ENCODE data around the gene SPATC1L. TPM values are rescaled to one million over a fixed set of nuclear protein-coding genes. Genes with fewer than 3 reads are reported as not detected.

SPATC1L gene
- total and polyA plus RNA-seq, 8 donors, result 5.0 to 17.7 (median 12.8) TPM

DNA sequence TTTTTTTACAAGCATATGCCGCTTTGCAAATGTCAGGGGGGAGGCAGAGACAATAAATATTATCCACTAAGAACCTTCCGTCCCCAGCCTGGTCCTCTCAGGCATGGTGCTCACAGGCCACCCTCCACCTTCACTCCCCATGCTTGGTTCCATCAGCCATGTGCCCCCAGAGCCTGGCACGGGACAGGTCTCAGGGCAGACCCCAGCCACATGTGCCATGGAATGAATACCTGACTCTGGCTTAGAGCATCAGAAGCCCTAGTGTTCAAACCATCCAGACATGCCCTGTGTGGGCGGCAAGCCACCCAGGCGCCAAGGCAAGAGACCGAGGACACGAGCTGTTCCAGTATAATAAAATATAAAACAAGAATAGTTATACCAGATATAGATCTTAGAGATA lies 39.0 kb upstream of the SPATC1L start:
- H3K27ac ChIP-seq, result no peak overlapping the region
- peaks cover 12 to 53% of the 10 kb centered on the region in 2 donors for H3K4me1 ChIP-seq
- H3K27me3 ChIP-seq, result no peaks in the 10 kb centered on the region
- ATAC-seq (no peak), DNase-seq (no peak)
- H3K36me3 ChIP-seq, result peaks cover 0 to 49% of the 10 kb centered on the region in 2 donors
- intact Hi-C loops (cut with DNase I), result no loop called here
- no peaks in the 10 kb centered on the region for H3K9me3 ChIP-seq
- H3K4me3 ChIP-seq, result no peak overlapping the region
- TF ChIP-seq, protein P1, sequence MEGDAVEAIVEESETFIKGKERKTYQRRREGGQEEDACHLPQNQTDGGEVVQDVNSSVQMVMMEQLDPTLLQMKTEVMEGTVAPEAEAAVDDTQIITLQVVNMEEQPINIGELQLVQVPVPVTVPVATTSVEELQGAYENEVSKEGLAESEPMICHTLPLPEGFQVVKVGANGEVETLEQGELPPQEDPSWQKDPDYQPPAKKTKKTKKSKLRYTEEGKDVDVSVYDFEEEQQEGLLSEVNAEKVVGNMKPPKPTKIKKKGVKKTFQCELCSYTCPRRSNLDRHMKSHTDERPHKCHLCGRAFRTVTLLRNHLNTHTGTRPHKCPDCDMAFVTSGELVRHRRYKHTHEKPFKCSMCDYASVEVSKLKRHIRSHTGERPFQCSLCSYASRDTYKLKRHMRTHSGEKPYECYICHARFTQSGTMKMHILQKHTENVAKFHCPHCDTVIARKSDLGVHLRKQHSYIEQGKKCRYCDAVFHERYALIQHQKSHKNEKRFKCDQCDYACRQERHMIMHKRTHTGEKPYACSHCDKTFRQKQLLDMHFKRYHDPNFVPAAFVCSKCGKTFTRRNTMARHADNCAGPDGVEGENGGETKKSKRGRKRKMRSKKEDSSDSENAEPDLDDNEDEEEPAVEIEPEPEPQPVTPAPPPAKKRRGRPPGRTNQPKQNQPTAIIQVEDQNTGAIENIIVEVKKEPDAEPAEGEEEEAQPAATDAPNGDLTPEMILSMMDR (IDR thresholded peaks at IDR 0.05), result no peak

DNA sequence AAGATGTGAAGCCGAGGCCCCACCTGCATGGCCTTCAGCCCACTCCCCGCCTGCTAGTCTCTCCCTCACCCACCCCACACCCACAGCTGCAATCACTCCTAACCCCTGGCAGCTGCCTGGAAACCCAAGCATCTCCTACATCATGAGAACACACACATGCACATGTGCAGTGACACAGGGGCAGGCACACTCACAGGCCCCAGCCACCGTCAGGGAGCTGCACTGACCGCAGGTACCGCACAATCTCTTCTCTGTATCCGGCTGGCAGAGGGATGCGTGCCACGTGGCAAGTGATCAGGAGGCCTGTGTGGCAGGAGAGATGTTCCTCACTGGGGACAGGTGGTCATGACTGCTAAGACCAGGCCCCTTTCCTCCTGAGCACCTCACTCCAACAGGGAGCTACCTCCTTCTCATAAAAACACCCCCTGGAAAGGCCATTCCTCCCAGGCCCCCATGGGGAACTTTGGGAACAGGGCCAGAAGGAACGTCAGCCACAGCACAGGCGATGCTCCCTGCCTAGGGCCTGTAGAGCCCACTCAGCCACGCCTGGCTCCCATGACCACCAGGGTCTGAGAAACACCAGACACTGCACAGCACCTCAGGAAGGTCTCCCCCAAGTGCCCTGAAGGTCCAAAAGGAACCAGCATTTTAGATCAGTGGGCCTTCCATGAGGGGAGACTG lies 38.3 kb upstream of the SPATC1L start:
- Histone ChIP-seq H3K9me3 (no peaks in the 10 kb centered on the region), H3K27me3 (no peaks in the 10 kb centered on the region), H3K4me3 (no peak overlapping the region), H3K36me3 (peaks cover 0 to 56% of the 10 kb centered on the region in 2 donors), H3K4me1 (peaks cover 12 to 46% of the 10 kb centered on the region in 2 donors), H3K27ac (no peak overlapping the region)
- ATAC-seq, result no peak
- TF ChIP-seq, protein P1 (IDR thresholded peaks at IDR 0.05), result no peak
- no peak for DNase-seq
- intact Hi-C loops (cut with DNase I), result no loop called here

DNA sequence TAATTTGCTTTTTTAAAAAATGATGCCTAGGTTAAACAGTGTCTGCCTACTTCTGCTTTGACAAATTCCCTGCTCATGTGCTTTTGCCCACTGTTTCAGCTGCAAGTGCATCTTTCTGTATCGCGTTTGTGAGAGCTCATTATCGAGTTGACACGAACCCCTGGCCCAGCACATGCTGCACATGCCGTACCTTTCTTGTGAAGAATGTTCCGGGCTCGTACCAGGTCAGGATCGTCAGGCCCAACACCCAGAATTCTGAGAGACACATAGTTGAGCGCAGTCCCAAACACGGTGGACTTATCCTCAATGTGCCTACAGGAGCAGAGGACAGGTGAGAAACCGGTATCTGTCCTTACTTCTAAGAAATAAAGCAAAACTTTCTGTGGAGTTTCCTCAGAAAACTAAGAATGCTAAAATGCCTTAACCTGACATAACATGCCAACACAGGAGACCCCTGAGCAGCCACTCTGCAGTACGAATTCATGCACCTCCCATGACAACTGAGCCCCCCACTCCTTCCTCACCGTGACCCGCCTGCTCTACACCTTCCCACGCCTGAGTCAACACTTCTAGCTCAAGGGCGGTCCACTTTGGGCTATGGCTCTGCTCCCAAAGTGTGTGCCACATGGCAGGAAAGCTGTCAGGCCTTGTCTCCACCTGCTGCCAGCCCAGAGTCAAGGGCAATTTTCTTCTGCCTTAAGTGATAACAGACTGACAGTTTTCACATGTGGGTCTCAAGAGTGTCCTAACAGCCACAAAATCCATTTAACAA lies 37.6 kb upstream of the SPATC1L start:
- TF ChIP-seq, protein P1 (IDR thresholded peaks at IDR 0.05), result no peak
- Histone ChIP-seq H3K9me3 (no peaks in the 10 kb centered on the region), H3K4me3 (no peak overlapping the region), H3K27ac (no peak overlapping the region), H3K4me1 (peaks cover 5 to 39% of the 10 kb centered on the region in 2 donors), H3K27me3 (no peaks in the 10 kb centered on the region), H3K36me3 (peaks cover 0 to 62% of the 10 kb centered on the region in 2 donors)
- intact Hi-C loops (cut with DNase I), result no loop called here
- ATAC-seq, result peak; percentile 47
- DNase-seq, result no peak

DNA sequence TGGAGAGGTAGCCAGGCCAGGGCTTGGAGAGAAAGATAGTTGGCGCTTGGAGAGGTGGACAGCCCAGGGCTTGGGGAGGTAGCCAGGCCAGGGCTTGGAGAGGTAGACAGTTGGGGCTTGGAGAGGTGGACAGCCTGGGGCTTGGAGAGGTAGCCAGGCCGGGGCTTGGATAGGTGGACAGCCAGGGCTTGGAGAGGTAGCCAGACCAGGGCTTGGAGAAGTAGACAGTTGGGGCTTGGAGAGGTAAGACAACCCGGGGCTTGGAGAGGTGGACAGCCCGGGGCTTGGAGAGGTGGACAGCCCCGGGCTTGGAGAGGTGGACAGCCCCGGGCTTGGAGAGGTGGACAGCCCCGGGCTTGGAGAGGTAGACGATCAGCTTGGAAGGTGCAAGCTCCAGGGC lies 36.6 kb upstream of the SPATC1L start:
- TF ChIP-seq, protein P1 (IDR thresholded peaks at IDR 0.05), result no peak
- Histone ChIP-seq H3K4me3 (no peak overlapping the region), H3K9me3 (no peaks in the 10 kb centered on the region), H3K36me3 (peaks cover 0 to 70% of the 10 kb centered on the region in 2 donors), H3K27me3 (no peaks in the 10 kb centered on the region), H3K4me1 (peaks cover 0 to 29% of the 10 kb centered on the region in 2 donors), H3K27ac (no peak overlapping the region)
- ATAC-seq, result no peak
- intact Hi-C loops (cut with DNase I), result no loop called here
- DNase-seq, result no peak

DNA sequence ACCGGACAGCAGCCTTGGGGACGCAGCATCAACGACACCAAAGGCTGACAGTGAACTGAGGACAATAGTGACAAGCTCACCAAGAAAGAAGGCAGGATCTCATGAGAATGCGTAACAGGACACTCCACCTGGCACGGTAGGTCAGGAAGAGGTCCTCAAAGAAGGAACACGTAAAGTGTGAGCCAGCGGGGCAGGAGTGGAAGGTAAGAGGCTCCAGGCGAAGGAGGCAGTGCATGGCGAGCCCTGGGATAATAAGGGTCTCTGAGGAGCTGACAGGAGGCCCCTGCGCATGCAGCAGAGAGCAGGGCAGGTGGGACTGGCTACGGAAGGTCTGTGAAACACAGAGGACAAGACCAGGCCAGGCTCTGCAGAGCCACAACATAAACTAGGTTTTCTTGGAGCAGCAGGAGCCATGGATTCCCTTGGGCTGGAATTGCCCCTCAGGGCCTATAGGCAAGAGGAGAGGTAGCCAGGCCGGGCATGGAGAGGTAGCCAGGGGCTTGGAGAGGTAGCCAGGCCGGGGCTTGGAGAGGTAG lies 36.1 kb upstream of the SPATC1L start:
- ATAC-seq, result peak; percentile 66
- Histone ChIP-seq H3K4me3 (no peak overlapping the region), H3K27me3 (no peaks in the 10 kb centered on the region), H3K4me1 (peaks cover 0 to 24% of the 10 kb centered on the region in 2 donors), H3K36me3 (peaks cover 0 to 76% of the 10 kb centered on the region in 2 donors), H3K27ac (no peak overlapping the region), H3K9me3 (no peaks in the 10 kb centered on the region)
- no peak for DNase-seq
- TF ChIP-seq, protein P1 (IDR thresholded peaks at IDR 0.05), result no peak
- intact Hi-C loops (cut with DNase I), result no loop called here
